ENCODE data around the gene GADD45B.

GRCh38 chr19:2433854-2434253 is 42.1 kb upstream of the GADD45B start:
- TF ChIP-seq CTCF (IDR thresholded peaks at IDR 0.05): no peak
- TF ChIP-seq POLR2AphosphoS5 (IDR thresholded peaks at IDR 0.05): no peak

Data from stomach (tissue), 4 donors.